Measurements from ENCODE around the gene PPRC1. TPM values are rescaled to one million over a fixed set of nuclear protein-coding genes. Genes with fewer than 3 reads are reported as not detected.

Gene PPRC1
- total and polyA plus RNA-seq, 2 experiments from 2014 or later, result 43.2 to 67.5 TPM

DNA sequence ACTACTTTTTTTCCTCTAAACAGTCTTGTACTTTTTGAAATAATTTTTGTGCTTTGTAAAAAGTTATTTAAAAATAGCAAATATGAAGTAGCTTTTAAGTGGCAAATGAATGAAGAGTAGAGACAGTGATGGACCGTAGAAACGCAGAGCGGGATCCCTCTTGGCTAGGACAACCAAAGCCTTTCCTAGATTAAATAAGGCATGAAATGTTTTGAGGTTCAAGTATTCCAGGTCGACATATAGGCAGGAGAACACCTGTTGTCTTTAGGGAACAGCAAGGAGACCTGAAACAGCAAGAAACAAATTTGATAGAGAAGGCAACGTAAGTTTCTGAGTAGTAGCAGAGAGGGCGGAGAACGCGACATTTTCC lies 662 bp upstream of the PPRC1 start:
- 0 out of 2 replicates have a peak overlapping the region, but pooled peaks have one; percentile 20 for H2AFZ ChIP-seq
- H3F3A ChIP-seq (replicated peaks; ENCODE audit: low read depth), result 0 out of 2 replicates have a peak, but pooled peaks cover 5% of the 10 kb centered on the region
- TF ChIP-seq, protein P1, sequence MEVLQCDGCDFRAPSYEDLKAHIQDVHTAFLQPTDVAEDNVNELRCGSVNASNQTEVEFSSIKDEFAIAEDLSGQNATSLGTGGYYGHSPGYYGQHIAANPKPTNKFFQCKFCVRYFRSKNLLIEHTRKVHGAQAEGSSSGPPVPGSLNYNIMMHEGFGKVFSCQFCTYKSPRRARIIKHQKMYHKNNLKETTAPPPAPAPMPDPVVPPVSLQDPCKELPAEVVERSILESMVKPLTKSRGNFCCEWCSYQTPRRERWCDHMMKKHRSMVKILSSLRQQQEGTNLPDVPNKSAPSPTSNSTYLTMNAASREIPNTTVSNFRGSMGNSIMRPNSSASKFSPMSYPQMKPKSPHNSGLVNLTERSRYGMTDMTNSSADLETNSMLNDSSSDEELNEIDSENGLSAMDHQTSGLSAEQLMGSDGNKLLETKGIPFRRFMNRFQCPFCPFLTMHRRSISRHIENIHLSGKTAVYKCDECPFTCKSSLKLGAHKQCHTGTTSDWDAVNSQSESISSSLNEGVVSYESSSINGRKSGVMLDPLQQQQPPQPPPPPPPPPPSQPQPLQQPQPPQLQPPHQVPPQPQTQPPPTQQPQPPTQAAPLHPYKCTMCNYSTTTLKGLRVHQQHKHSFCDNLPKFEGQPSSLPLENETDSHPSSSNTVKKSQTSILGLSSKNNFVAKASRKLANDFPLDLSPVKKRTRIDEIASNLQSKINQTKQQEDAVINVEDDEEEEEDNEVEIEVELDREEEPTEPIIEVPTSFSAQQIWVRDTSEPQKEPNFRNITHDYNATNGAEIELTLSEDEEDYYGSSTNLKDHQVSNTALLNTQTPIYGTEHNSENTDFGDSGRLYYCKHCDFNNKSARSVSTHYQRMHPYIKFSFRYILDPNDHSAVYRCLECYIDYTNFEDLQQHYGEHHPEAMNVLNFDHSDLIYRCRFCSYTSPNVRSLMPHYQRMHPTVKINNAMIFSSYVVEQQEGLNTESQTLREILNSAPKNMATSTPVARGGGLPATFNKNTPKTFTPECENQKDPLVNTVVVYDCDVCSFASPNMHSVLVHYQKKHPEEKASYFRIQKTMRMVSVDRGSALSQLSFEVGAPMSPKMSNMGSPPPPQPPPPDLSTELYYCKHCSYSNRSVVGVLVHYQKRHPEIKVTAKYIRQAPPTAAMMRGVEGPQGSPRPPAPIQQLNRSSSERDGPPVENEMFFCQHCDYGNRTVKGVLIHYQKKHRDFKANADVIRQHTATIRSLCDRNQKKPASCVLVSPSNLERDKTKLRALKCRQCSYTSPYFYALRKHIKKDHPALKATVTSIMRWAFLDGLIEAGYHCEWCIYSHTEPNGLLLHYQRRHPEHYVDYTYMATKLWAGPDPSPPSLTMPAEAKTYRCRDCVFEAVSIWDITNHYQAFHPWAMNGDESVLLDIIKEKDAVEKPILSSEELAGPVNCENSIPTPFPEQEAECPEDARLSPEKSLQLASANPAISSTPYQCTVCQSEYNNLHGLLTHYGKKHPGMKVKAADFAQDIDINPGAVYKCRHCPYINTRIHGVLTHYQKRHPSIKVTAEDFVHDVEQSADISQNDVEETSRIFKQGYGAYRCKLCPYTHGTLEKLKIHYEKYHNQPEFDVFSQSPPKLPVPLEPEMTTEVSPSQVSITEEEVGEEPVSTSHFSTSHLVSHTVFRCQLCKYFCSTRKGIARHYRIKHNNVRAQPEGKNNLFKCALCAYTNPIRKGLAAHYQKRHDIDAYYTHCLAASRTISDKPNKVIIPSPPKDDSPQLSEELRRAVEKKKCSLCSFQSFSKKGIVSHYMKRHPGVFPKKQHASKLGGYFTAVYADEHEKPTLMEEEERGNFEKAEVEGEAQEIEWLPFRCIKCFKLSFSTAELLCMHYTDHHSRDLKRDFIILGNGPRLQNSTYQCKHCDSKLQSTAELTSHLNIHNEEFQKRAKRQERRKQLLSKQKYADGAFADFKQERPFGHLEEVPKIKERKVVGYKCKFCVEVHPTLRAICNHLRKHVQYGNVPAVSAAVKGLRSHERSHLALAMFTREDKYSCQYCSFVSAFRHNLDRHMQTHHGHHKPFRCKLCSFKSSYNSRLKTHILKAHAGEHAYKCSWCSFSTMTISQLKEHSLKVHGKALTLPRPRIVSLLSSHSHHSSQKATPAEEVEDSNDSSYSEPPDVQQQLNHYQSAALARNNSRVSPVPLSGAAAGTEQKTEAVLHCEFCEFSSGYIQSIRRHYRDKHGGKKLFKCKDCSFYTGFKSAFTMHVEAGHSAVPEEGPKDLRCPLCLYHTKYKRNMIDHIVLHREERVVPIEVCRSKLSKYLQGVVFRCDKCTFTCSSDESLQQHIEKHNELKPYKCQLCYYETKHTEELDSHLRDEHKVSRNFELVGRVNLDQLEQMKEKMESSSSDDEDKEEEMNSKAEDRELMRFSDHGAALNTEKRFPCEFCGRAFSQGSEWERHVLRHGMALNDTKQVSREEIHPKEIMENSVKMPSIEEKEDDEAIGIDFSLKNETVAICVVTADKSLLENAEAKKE (CRISPR knock-in tag; IDR thresholded peaks at IDR 0.05), result no peak
- TF ChIP-seq CREB1 (CRISPR knock-in tag; IDR thresholded peaks at IDR 0.05; ENCODE audit: low read depth) (no peak), EZH2phosphoT487 (IDR thresholded peaks at IDR 0.05; ENCODE audit: unreplicated experiment) (no peak), ZNF114 (CRISPR knock-in tag; IDR thresholded peaks at IDR 0.05) (no peak), NANOG (IDR thresholded peaks at IDR 0.05; ENCODE audit: borderline replicate concordance) (no peak)
- H3K36me3 ChIP-seq (ENCODE audit: insufficient read depth), result no peaks in the 10 kb centered on the region
- peak overlapping the region; percentile 99 for H3K4me3 ChIP-seq
- H3K4me1 ChIP-seq (ENCODE audit: insufficient read depth), result peaks cover 24% of the 10 kb centered on the region
- peaks cover 15% of the 10 kb centered on the region for H3K27me3 Mint-ChIP-seq (ENCODE audit: insufficient read depth, low read depth, poor library complexity)
- H3K27me3 ChIP-seq (ENCODE audit: insufficient read depth), result no peaks in the 10 kb centered on the region
- H3K4me1 Mint-ChIP-seq, result peaks cover 23% of the 10 kb centered on the region
- H3K36me3 Mint-ChIP-seq (ENCODE audit: low read depth), result peaks cover 20% of the 10 kb centered on the region
- no peak overlapping the region; the same call in 1 of the 2 replicates for H3K27ac Mint-ChIP-seq
- H4K20me1 ChIP-seq (replicated peaks; ENCODE audit: insufficient read depth), result peaks cover 32% of the 10 kb centered on the region
- no peaks in the 10 kb centered on the region for H3K9me2 ChIP-seq (ENCODE audit: insufficient read depth)
- H3K79me2 ChIP-seq (replicated peaks; ENCODE audit: insufficient read depth), result peaks cover 43% of the 10 kb centered on the region
- no peak overlapping the region for H3K27ac ChIP-seq (ENCODE audit: low read depth)
- H3K9me3 Mint-ChIP-seq, result no peaks in the 10 kb centered on the region
- peak overlapping the region; percentile 94 for H3K4me3 Mint-ChIP-seq
- ATAC-seq (peak; percentile 1; the same call in 1 of the 3 replicates), DNase-seq (ENCODE audit: low spot score) (peak; percentile 11)
- peak overlapping the region; percentile 99 for H3K4me2 ChIP-seq
